ENCODE data around the gene PLA2G2F. TPM values are rescaled to one million over a fixed set of nuclear protein-coding genes. Genes with fewer than 3 reads are reported as not detected.

Gene PLA2G2F
- total RNA-seq, 1 experiment from 2014 or later, result not detected

DNA sequence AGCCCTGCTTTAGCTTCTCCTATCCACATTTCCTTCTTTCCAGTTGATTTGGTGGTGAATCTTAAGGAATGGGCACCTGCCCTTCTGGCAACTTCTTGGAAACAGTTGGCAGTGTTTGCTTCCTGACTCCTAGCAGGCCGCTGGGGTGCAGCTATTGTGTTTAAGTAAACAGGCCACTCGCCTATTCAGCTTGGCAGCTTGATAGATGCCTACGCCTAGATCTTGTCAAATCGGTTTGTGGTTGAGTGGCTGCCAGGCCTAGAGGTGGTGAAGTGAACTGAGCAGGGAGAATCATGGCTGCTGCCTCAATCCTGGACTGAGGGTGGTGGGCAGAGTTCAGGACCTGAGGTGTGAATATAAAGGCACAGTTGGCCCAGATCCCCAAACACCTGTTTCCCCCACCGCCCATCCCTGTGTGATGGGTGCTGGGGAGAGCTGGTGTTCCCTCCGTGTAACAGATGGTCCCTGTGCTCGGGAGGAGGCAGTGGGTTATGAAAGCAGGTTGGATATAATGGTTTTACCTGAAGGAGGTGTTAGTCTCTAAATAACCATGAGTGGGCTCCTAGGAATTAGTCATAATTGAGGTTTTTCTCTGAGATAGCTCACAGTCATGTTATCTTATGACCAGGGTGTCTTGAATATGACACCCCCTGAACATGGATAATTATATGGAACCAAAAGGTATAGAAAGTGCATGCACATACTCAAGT lies 48.1 kb downstream of the PLA2G2F start:
- DNase-seq (ENCODE audit: extremely low read depth, low read depth), result no peak

GRCh38 chr1:20187813-20188454 lies 48.8 kb downstream of the PLA2G2F start:
- no peak for DNase-seq (ENCODE audit: extremely low read depth, low read depth)

- DNase-seq (ENCODE audit: extremely low read depth, low read depth), result no peak
Measured at GRCh38 chr1:20188455-20188817, 49.3 kb downstream of the PLA2G2F start.

- no peak for DNase-seq (ENCODE audit: extremely low read depth, low read depth)
Measured at GRCh38 chr1:20189664-20190063, 50.5 kb downstream of the PLA2G2F start.

DNA sequence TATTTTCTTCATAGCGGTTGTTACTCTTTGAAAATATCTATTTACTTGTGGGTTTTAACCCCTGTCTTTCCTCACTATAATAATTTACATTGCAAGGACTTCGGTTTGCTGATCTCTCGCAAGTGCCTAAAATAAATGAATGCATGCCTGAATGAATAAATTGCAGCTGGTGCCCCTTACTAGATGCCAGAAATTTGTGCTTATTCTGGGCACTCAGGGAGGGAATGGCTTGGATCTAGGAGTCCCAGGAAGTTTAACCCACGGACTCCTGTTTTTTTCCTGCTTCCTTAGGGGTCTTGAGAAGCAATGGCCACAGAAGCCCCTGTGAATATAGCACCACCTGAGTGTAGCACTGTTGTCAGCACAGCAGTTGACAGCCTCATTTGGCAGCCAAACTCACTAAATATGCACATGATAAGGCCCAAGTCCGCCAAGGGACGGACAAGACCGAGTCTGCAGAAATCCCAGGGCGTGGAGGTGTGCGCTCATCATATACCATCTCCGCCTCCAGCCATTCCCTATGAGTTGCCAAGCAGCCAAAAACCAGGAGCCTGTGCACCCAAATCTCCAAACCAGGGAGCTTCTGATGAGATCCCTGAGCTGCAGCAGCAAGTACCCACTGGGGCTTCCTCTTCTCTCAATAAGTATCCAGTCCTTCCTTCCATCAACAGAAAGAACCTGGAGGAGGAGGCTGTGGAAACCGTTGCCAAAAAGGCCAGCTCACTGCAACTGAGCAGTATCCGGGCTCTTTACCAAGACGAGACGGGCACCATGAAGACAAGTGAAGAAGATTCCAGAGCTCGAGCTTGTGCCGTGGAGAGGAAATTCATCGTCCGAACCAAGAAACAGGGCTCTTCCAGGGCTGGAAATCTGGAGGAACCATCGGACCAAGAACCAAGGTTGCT lies 51.4 kb downstream of the PLA2G2F start:
- DNase-seq (ENCODE audit: extremely low read depth, low read depth), result no peak

DNA sequence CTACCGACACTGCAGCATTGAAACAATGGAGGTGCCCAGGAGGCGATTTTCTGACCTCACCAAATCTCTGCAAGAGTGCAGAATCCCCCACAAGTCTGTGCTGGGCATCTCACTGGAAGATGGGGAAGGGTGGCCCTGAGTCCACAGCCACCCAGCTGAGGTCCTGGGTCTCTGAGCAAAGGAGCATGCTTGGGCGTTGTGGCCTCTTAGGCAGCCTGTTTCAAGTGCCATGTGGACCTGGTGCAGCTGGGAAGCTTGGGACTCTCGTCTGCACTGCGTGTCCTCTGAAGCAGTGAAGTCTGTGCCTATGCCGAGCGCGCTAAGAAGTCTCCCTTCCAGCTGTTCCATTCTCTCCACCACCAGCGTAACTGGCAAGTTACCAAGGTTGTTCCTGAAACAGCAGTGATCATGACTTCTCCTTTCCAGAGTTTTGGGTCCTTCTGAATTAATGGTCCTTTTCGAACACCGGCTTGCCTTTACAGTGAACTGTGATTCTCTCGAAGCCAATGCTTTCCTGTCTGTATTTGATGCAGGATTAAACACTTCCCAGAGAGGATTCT lies 52.2 kb downstream of the PLA2G2F start:
- no peak for DNase-seq (ENCODE audit: extremely low read depth, low read depth)

DNA sequence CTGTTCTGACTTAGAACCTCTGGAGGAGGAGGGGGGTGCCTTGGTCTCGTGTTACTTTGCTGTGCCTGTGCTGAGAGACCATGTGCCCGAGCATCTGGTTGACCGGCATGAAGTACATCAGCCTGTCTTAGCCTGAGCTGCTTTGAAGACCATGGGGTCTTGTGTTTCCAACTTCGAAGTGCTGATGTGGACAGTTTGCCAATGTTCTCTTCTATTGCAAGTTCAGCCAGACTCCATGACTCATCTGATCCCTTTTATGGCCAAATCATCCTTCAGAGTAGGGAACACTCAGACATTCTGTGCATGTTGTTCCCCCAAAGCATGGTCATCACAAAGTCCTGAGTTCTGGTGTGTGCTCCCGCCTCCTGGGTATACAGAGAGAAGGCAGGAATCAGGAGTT lies 53.2 kb downstream of the PLA2G2F start:
- no peak for DNase-seq (ENCODE audit: extremely low read depth, low read depth)

DNA sequence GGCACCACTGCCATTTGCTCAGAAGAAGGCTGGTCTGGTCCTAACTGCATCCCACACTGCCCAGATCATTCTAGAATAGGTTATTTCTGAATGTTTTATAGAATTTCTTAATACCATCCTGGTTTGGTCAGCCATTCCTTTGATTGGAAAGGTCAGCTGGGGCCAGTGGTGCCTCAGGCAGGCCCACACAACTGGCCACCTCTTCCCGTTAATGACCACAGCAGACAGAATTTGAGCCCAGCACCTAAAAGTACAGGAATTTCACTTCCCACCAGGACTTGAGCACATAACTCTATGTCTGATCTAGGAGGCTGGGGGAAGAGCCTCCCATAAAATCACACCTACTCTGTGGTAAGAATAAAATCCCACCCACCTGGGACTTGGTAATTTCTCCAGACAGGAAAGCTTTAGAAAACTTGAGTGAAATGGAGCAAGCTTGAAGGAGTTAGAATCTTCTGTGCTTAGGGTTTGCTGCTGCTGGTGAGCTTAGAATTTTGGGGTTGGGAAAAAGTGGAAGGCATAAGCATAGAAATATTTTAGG lies 53.8 kb downstream of the PLA2G2F start:
- DNase-seq (ENCODE audit: extremely low read depth, low read depth), result no peak

GRCh38 chr1:20194224-20194623 lies 55.1 kb downstream of the PLA2G2F start:
- DNase-seq (ENCODE audit: extremely low read depth, low read depth), result no peak

DNA sequence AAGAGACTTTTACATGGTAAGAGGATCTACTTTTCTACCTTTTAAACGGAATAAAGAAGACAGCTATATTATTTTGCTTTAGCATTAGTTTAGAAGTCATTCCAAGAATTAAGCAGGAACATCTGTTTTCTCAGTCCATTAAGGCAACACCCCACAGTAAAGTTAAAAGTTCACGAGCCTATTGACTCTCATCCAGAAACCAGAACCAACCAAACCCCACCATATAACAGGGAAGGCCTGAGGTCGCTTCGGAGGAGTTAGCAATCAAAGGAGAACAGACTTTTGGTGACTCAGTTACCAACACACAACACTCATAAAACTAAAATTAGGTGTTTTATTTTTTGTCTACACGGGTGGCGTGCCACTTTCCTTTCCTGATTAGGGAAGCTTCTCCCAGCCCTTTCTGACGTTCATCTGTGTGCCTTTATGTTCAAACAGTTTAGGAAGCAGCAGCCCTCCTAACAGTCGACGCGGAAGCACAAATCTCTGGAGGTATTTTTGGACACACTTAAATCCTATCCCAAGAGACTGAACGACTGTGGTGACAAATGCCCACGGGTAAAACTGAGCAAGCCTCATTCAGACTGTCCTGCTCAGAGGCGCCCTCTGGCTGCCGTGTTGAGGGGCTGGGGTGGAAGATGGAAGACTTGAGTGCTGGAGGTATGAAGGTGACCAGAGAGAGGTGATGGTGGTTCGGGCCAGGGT lies 55.8 kb downstream of the PLA2G2F start:
- DNase-seq (ENCODE audit: extremely low read depth, low read depth), result peak; percentile 36

GRCh38 chr1:20195462-20195780 lies 56.3 kb downstream of the PLA2G2F start:
- DNase-seq (ENCODE audit: extremely low read depth, low read depth), result no peak

GRCh38 chr1:20197329-20197791 lies 58.2 kb downstream of the PLA2G2F start:
- DNase-seq (ENCODE audit: extremely low read depth, low read depth), result no peak

- no peak for DNase-seq (ENCODE audit: extremely low read depth, low read depth)
Measured at GRCh38 chr1:20198296-20198695, 59.2 kb downstream of the PLA2G2F start.

DNA sequence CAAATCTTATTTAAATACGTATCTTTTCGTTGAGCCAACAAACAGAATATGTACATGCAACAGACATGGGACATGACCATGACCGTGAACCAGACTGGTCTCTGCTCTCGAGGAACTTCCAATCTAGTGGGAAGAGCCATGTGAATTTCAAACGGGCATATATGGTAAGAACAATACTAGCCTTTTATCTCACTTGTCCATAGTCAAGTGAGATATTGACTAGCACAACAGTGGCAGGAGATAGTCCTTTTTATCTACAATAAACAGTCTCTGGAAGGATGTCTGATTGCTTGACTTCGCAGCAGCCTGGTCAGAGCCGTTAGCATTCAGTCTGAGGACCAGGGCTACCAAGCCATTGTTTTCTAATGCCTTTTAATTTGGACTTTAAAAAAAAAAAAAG lies 59.8 kb downstream of the PLA2G2F start:
- DNase-seq (ENCODE audit: extremely low read depth, low read depth), result no peak

- DNase-seq (ENCODE audit: extremely low read depth, low read depth), result no peak
Measured at GRCh38 chr1:20199403-20199802, 60.3 kb downstream of the PLA2G2F start.

DNA sequence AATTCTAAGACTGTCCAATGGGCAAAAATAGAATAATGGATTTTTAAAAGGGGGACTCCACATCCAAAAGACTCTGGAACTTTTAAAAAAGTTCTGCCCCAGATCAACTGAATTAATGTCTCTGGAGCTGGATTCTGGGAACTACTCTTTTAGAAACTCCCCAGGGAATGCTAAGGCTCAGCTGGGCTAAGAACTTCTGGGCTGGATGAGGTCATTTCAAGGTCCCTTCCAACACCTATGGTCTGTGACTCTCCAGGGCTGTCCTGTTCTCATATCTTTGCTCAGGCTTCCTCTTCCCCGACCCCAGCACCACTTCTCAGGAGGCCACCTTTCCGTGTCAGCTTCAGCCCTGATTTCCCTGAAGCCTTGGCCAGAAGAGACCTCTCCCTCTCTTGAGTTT lies 60.7 kb downstream of the PLA2G2F start:
- DNase-seq (ENCODE audit: extremely low read depth, low read depth), result no peak

Data from NCI-H460 (cell line).